Activated T-helper 1 cell treated with anti-CD3 and anti-CD28 coated beads, Interleukin-12 subunit alpha, Interleukin-12 subunit beta, Interleukin-2, Interleukin-4 antibody, amounts not matched to agents 30 ng/mL and 10 ng/mL and 1 ng/mL, durations not matched to agents 14 hours and 24 hours and 36 hours (primary cell): ENCODE measurements around the gene GPR33. TPM values are rescaled to one million over a fixed set of nuclear protein-coding genes. Genes with fewer than 3 reads are reported as not detected.

Experiments
- DNase-seq: peaks from one replicate; pipeline ENCODE4 v3.0.0; 2021; ENCODE audit warnings: low spot score
- H3K27ac Mint-ChIP-seq: one replicate; pipeline ENCODE4 v1.8.0; 2021; ENCODE audit warnings: mild to moderate bottlenecking, mixed read lengths
- H3K27me3 Mint-ChIP-seq: one replicate; pipeline ENCODE4 v1.8.0; 2022; ENCODE audit warnings: mild to moderate bottlenecking, moderate library complexity, mixed read lengths; ENCODE audit not compliant: insufficient read depth
- H3K36me3 Mint-ChIP-seq: one replicate; pipeline ENCODE4 v1.8.0; 2021; ENCODE audit warnings: low read depth, mixed read lengths
- H3K4me1 Mint-ChIP-seq: one replicate; pipeline ENCODE4 v1.8.0; 2021; ENCODE audit warnings: low read depth, mixed read lengths
- H3K4me3 Mint-ChIP-seq: one replicate; pipeline ENCODE4 v1.8.0; 2021; ENCODE audit warnings: mild to moderate bottlenecking, moderate library complexity, mixed read lengths
- H3K9me3 Mint-ChIP-seq: one replicate; pipeline ENCODE4 v1.8.0; 2021; ENCODE audit warnings: mixed read lengths
- intact Hi-C: fragments of 100-400 bp; cut with micrococcal nuclease; formaldehyde crosslinking; loops from one replicate; pipeline ENCODE4 v1.15.1; 2024
- total RNA-seq: library from RNA; stranded (reverse); gene quantifications from 2 replicates; pipeline ENCODE4 v1.2.3, GENCODE V29; 2022

Gene GPR33, protein sequence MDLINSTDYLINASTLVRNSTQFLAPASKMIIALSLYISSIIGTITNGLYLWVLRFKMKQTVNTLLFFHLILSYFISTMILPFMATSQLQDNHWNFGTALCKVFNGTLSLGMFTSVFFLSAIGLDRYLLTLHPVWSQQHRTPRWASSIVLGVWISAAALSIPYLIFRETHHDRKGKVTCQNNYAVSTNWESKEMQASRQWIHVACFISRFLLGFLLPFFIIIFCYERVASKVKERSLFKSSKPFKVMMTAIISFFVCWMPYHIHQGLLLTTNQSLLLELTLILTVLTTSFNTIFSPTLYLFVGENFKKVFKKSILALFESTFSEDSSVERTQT
- not detected in 2 replicates for total RNA-seq

DNA sequence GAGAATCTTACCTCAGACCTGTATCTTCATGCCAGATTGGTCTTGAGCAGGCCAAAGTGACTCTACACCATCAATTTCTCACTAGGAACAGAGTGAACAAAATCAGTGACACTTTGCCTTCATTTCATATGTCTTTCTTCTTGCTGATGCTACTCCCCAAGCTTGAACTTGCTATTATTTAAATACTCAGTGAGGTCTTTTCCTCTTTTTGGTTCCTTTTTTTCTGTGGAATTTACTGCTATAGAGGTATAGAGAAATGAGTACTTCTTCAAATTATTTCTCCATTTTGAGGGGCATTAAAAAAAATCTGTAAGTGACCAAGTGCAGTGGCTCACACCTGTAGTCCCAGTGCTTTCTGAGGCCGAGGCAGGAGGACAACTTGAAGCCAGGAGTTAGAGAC, at the start of gene GPR33:
Gene GPR33 (minus strand): TSS at position 154 of the 400 bp plus-strand sequence. CDS start 4,074 bp downstream, outside the sequence.
- Mint-ChIP-seq H3K36me3 (no peaks in the 10 kb centered on the region), H3K27ac (no peak within 1 kb of the TSS), H3K4me3 (no peak within 1 kb of the TSS), H3K27me3 (no peaks in the 10 kb centered on the region), H3K4me1 (no peaks in the 10 kb centered on the region), H3K9me3 (no peaks in the 10 kb centered on the region)
- intact Hi-C loops, result no loop called here
- no peak for DNase-seq

GRCh38 chr14:31536201-31536960, 48.5 kb upstream of the GPR33 start:
- Mint-ChIP-seq H3K4me1 (no peaks in the 10 kb centered on the region), H3K9me3 (no peaks in the 10 kb centered on the region), H3K27me3 (peaks cover 6% of the 10 kb centered on the region), H3K4me3 (no peak overlapping the region), H3K27ac (no peak overlapping the region), H3K36me3 (no peaks in the 10 kb centered on the region)
- DNase-seq, result no peak
- intact Hi-C loops, result no loop called here

- Mint-ChIP-seq H3K27ac (no peak overlapping the region), H3K9me3 (no peaks in the 10 kb centered on the region), H3K36me3 (no peaks in the 10 kb centered on the region), H3K4me1 (no peaks in the 10 kb centered on the region), H3K27me3 (no peaks in the 10 kb centered on the region), H3K4me3 (no peak overlapping the region)
- intact Hi-C loops, result no loop called here
- DNase-seq, result no peak
Observed at GRCh38 chr14:31530136-31530535, 42.3 kb upstream of the GPR33 start.

DNA sequence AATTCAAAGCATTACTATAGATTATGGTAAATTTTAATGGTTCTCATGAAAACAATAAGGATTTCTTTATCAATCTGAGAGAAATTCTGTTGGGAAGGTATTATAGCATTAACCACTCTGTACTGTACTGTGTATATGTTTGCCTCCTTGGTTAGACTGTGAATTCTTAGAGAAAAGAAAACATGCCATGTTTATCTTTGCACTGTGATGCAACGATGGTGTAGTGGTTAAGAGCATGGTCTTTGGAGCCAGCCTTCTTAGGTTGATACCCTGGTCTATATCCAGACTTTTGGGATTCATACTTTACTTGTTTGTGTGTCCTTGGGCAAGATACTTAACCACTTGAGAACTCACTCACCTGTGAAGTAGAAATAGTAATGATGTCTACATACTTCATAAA, 41.2 kb upstream of the GPR33 start:
- no peak for DNase-seq
- Mint-ChIP-seq H3K4me3 (no peak overlapping the region), H3K9me3 (no peaks in the 10 kb centered on the region), H3K27me3 (no peaks in the 10 kb centered on the region), H3K27ac (no peak overlapping the region), H3K36me3 (no peaks in the 10 kb centered on the region), H3K4me1 (no peaks in the 10 kb centered on the region)
- intact Hi-C loops, result no loop called here

DNA sequence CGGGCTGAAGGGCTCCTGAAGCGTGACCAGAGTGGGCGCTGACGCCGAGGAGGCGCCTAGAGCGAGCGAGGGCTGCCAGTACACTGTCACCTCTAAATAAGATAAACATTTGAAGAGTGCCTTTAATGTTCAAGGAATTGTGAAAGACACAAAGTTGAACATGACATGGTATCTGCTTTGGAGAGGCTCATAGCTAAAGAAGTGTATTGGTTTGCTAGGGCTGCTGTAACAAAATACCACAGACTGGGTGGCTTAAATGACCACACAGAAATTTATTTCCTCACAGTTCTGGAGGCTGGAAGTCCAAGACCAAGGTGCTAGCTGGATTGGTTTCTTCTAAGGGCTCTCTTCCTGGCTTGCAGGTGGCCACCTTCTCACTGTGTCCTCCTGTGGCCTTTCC, 39.7 kb upstream of the GPR33 start:
- DNase-seq, result no peak
- intact Hi-C loops, result no loop called here
- H3K36me3 Mint-ChIP-seq, result no peaks in the 10 kb centered on the region
- no peaks in the 10 kb centered on the region for H3K4me1 Mint-ChIP-seq
- no peaks in the 10 kb centered on the region for H3K27me3 Mint-ChIP-seq
- H3K4me3 Mint-ChIP-seq, result no peak overlapping the region
- no peaks in the 10 kb centered on the region for H3K9me3 Mint-ChIP-seq
- H3K27ac Mint-ChIP-seq, result no peak overlapping the region

- no peak overlapping the region for H3K27ac Mint-ChIP-seq
- no peaks in the 10 kb centered on the region for H3K4me1 Mint-ChIP-seq
- H3K9me3 Mint-ChIP-seq, result no peaks in the 10 kb centered on the region
- no peak for DNase-seq
- intact Hi-C loops, result no loop called here
- no peaks in the 10 kb centered on the region for H3K36me3 Mint-ChIP-seq
- H3K4me3 Mint-ChIP-seq, result no peak overlapping the region
- H3K27me3 Mint-ChIP-seq, result no peaks in the 10 kb centered on the region
Observed at GRCh38 chr14:31527087-31527486, 39.2 kb upstream of the GPR33 start.

GRCh38 chr14:31510855-31511254, 23.0 kb upstream of the GPR33 start:
- intact Hi-C loops, result loop anchor here (1.0 to 10.0 kb wide), 5 partner anchors 562 to 1049 kb away; no protein-coding TSS in a partner anchor
- Mint-ChIP-seq H3K4me1 (no peaks in the 10 kb centered on the region), H3K4me3 (no peak overlapping the region), H3K36me3 (no peaks in the 10 kb centered on the region), H3K27me3 (peaks cover 4% of the 10 kb centered on the region), H3K9me3 (no peaks in the 10 kb centered on the region), H3K27ac (no peak overlapping the region)
- no peak for DNase-seq

GRCh38 chr14:31510222-31510621, 22.4 kb upstream of the GPR33 start:
- Mint-ChIP-seq H3K27me3 (peaks cover 4% of the 10 kb centered on the region), H3K4me1 (no peaks in the 10 kb centered on the region), H3K4me3 (no peak overlapping the region), H3K36me3 (no peaks in the 10 kb centered on the region), H3K9me3 (no peaks in the 10 kb centered on the region), H3K27ac (no peak overlapping the region)
- intact Hi-C loops, result loop anchor here (1.0 to 10.0 kb wide), 5 partner anchors 563 to 1050 kb away; no protein-coding TSS in a partner anchor
- DNase-seq, result no peak

GRCh38 chr14:31508135-31508534, 20.3 kb upstream of the GPR33 start:
- Mint-ChIP-seq H3K4me3 (no peak overlapping the region), H3K9me3 (no peaks in the 10 kb centered on the region), H3K27ac (no peak overlapping the region), H3K4me1 (no peaks in the 10 kb centered on the region), H3K27me3 (no peaks in the 10 kb centered on the region), H3K36me3 (no peaks in the 10 kb centered on the region)
- DNase-seq, result no peak
- intact Hi-C loops, result no loop called here

DNA sequence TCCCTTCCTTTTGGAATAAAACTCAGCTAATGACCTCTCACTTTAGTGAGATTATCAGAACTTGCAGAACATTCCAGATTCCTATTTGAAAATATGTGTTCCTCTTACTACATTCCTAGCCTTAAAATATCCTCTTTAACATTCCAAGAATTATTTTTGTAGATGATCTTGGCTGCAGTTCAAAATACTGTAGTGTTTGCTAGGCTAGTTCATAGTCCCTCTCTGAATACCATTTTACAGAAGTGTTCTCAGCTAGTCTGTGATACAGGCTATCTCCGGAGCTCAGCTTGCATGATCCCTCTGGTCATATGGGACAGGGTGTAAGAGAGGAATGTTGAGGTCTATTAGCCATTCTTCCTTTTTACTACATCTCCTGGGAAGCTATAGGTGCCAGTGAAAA, 17.6 kb upstream of the GPR33 start:
- Mint-ChIP-seq H3K27me3 (no peaks in the 10 kb centered on the region), H3K4me3 (no peak overlapping the region), H3K36me3 (no peaks in the 10 kb centered on the region), H3K4me1 (no peaks in the 10 kb centered on the region), H3K9me3 (no peaks in the 10 kb centered on the region), H3K27ac (no peak overlapping the region)
- intact Hi-C loops, result no loop called here
- no peak for DNase-seq

GRCh38 chr14:31501870-31502269, 14.0 kb upstream of the GPR33 start:
- intact Hi-C loops, result no loop called here
- Mint-ChIP-seq H3K27me3 (peaks cover 5% of the 10 kb centered on the region), H3K9me3 (no peaks in the 10 kb centered on the region), H3K27ac (no peak overlapping the region), H3K4me1 (no peaks in the 10 kb centered on the region), H3K4me3 (no peak overlapping the region), H3K36me3 (no peaks in the 10 kb centered on the region)
- no peak for DNase-seq

DNA sequence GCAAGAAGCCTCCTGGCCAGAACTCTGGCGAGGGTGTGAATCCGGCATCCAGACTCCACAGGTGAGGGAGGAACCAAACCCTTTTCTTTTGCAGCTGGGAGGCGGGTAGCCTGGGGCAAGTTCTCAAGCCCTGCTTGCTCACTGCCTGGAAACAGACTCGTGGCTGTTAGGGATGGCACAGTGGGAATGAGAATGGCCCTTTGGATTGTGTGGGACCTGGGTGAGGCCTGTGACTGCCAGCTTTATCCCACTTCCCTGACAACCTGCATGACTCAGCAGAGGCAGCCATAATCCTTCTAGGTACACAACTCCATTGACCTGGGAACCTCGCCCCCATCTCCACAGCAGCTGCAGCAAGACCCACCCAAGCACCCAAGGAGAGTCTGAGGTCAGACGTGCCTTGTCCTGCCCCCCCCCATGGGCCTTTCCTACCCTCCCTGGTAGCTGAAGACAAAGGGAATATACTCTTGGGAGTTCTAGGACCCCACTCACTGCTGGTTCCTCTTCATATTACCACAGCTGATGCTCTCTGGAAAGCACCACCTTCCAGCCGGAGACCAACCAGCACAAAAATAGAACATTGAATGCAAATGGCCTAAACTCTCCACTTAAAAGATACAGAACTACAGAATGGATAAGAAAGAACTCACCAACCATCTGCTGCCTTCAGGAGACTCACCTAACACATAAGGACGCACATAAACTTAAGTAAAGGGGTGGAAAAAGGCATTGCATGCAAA, 5.1 kb upstream of the GPR33 start:
- Mint-ChIP-seq H3K4me3 (no peak overlapping the region), H3K4me1 (no peaks in the 10 kb centered on the region), H3K27ac (no peak overlapping the region), H3K36me3 (no peaks in the 10 kb centered on the region), H3K9me3 (no peaks in the 10 kb centered on the region), H3K27me3 (peaks cover 2% of the 10 kb centered on the region)
- intact Hi-C loops, result no loop called here
- DNase-seq, result no peak

DNA sequence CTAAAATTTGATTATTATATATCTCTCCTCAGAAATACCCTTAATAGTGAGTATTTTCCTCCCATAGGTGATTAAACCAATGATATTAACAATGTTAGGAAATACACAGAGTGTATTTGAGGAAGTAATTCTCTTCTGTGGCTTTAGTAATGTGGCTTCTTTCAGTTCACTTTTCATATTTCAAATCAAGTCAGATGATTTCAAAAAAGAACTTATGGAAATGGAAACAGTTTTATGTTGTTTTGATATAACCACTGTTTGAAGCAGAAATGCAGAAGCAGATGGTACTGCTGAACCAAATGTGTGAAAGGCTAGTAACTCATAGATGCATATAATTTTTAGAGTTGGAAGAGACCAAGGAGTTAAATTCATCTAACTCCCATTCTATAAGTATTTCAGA, 1.9 kb upstream of the GPR33 start:
- no peaks in the 10 kb centered on the region for H3K36me3 Mint-ChIP-seq
- intact Hi-C loops, result no loop called here
- H3K4me3 Mint-ChIP-seq, result no peak overlapping the region
- DNase-seq, result no peak
- no peak overlapping the region for H3K27ac Mint-ChIP-seq
- H3K4me1 Mint-ChIP-seq, result no peaks in the 10 kb centered on the region
- no peaks in the 10 kb centered on the region for H3K9me3 Mint-ChIP-seq
- H3K27me3 Mint-ChIP-seq, result no peaks in the 10 kb centered on the region
